ENCODE data around the gene S100Z.

DNA sequence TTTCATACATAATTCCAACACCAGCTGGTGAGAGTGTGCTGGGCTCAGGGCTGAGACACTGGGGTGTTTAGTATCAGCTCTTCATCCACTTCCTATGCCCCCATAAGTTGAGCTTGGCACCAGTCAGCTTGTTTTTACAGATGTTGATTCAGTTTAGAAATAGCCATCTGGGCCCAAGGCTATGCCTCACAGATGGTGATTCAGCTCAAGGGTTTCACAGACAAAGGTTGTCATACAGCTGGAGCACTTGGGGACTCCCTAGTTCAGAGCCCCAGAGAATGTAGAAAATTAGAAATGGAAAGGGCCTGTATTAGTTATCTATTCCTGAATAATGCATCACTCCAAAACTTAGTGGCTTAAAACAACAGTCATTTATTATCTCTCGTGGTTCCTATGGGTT is 92.8 kb downstream of the S100Z start:
- no peak for TF ChIP-seq EP300 (IDR thresholded peaks at IDR 0.05; ENCODE audit: borderline replicate concordance in 1 of 2, low read depth in 2 of 2, low read length in 2 of 2)
- no peak for TF ChIP-seq RXRA (IDR thresholded peaks at IDR 0.05; ENCODE audit: insufficient read depth, low read depth, low read length)
- TF ChIP-seq, protein P1, sequence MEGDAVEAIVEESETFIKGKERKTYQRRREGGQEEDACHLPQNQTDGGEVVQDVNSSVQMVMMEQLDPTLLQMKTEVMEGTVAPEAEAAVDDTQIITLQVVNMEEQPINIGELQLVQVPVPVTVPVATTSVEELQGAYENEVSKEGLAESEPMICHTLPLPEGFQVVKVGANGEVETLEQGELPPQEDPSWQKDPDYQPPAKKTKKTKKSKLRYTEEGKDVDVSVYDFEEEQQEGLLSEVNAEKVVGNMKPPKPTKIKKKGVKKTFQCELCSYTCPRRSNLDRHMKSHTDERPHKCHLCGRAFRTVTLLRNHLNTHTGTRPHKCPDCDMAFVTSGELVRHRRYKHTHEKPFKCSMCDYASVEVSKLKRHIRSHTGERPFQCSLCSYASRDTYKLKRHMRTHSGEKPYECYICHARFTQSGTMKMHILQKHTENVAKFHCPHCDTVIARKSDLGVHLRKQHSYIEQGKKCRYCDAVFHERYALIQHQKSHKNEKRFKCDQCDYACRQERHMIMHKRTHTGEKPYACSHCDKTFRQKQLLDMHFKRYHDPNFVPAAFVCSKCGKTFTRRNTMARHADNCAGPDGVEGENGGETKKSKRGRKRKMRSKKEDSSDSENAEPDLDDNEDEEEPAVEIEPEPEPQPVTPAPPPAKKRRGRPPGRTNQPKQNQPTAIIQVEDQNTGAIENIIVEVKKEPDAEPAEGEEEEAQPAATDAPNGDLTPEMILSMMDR (IDR thresholded peaks at IDR 0.05; ENCODE audit: control extremely low read depth in 1 of 3, insufficient read depth in 1 of 3, low read depth in 1 of 3, low read length in 3 of 3) = no peak
- no peak for TF ChIP-seq RFX5 (IDR thresholded peaks at IDR 0.05; ENCODE audit: borderline replicate concordance, low read depth, low read length)
- no peak for TF ChIP-seq JUN (IDR thresholded peaks at IDR 0.05; ENCODE audit: low read depth, low read length)
- no peak for TF ChIP-seq ZNF274 (IDR thresholded peaks at IDR 0.05; ENCODE audit: borderline replicate concordance, extremely low read depth, low read length)
- no peak for TF ChIP-seq SUZ12 (IDR thresholded peaks at IDR 0.05; ENCODE audit: low read length)
- TF ChIP-seq KDM1A (IDR thresholded peaks at IDR 0.05; ENCODE audit: borderline replicate concordance, low read length) = no peak
- no peak for TF ChIP-seq POLR2A (IDR thresholded peaks at IDR 0.05; ENCODE audit: control extremely low read depth in 1 of 2, low read depth in 2 of 2, low read length in 2 of 2)
